Common myeloid progenitor, CD34-positive (primary cell): ENCODE measurements around the gene NPBWR2.
A peak's percentile ranks its signal among the peaks of the same experiment; 100 is the strongest.

Source experiments
- CTCF ChIA-PET: fragments of 350-600 bp; sonication (Branson Sonifier 250); formaldehyde crosslinking; loops from one replicate; lab custom pipeline; 2021; ENCODE audit warnings: antibody characterized with exemption; lab: Charles Lee
- POLR2A ChIA-PET: fragments of 350-600 bp; sonication (Branson Sonifier 250); formaldehyde crosslinking; loops from one replicate; lab custom pipeline; 2021; ENCODE audit warnings: antibody characterized with exemption; lab: Charles Lee
- DNase-seq, 3 donors: peaks; one replicate each; pipeline versions ENCODE4 v3.0.0 to v3.0.0-alpha.2; 2013
- H3K27ac ChIP-seq, 2 experiments: 1 replicate in 1 of 2; 2 replicates in 1 of 2; pipeline ENCODE4 v1.7.0; 2013; ENCODE audit warnings: inconsistent platforms in 2 of 2, low read length in 2 of 2, mild to moderate bottlenecking in 2 of 2, low read depth in 1 of 2, moderate library complexity in 1 of 2; ENCODE audit not compliant: severe bottlenecking in 2 of 2, insufficient read depth in 1 of 2, poor library complexity in 1 of 2
- H3K27me3 ChIP-seq, 5 experiments: replicated peaks in 2 of 5; 1 replicate in 3 of 5; 2 replicates in 2 of 5; pipeline versions ENCODE4 v1.6.1 to v1.7.0; 2013; ENCODE audit warnings: low read length in 4 of 5, mild to moderate bottlenecking in 2 of 5, moderate library complexity in 2 of 5, inconsistent platforms in 1 of 5; ENCODE audit not compliant: insufficient read depth in 5 of 5, control insufficient read depth in 4 of 5
- H3K36me3 ChIP-seq, 4 experiments: 1 replicate in 2 of 4; 2 replicates in 2 of 4; pipeline versions ENCODE4 v1.6.1 to v1.7.0; 2013; ENCODE audit warnings: low read length in 3 of 4, control low read depth in 1 of 4, mild to moderate bottlenecking in 1 of 4; ENCODE audit not compliant: control insufficient read depth in 4 of 4, insufficient read depth in 4 of 4
- H3K4me1 ChIP-seq, 4 experiments: 1 replicate in 3 of 4; 2 replicates in 1 of 4; pipeline versions ENCODE4 v1.6.1 to v1.7.1; 2013; ENCODE audit warnings: low read length in 3 of 4, mild to moderate bottlenecking in 3 of 4, control low read depth in 1 of 4, inconsistent platforms in 1 of 4, moderate library complexity in 1 of 4; ENCODE audit not compliant: control insufficient read depth in 4 of 4, insufficient read depth in 4 of 4; ENCODE audit errors: control extremely low read depth in 1 of 4
- H3K4me3 ChIP-seq, 7 experiments: 1 replicate in 4 of 7; 2 replicates in 3 of 7; pipeline versions ENCODE4 v1.5.1 to v1.7.0; 2013; ENCODE audit warnings: mild to moderate bottlenecking in 7 of 7, low read length in 6 of 7, moderate library complexity in 6 of 7, inconsistent platforms in 2 of 7, low read depth in 2 of 7, control low read depth in 1 of 7; ENCODE audit not compliant: insufficient read depth in 4 of 7, control insufficient read depth in 1 of 7; ENCODE audit errors: extremely low read depth in 1 of 7
- H3K9me3 ChIP-seq, 5 experiments: 1 replicate in 4 of 5; 2 replicates in 1 of 5; pipeline versions ENCODE4 v1.6.1 to v1.7.1; 2013; ENCODE audit warnings: low read length in 4 of 5, mild to moderate bottlenecking in 2 of 5, inconsistent platforms in 1 of 5, low read depth in 1 of 5, moderate library complexity in 1 of 5; ENCODE audit not compliant: control insufficient read depth in 4 of 5, insufficient read depth in 2 of 5; ENCODE audit errors: control extremely low read depth in 1 of 5
- WGBS: methylation state at CpG from one replicate; pipeline ENCODE4 v1.1.5; 2013; ENCODE audit not compliant: insufficient coverage; 5-methylcytosine and 5-hydroxymethylcytosine counted together

The NPBWR2 gene

DNA sequence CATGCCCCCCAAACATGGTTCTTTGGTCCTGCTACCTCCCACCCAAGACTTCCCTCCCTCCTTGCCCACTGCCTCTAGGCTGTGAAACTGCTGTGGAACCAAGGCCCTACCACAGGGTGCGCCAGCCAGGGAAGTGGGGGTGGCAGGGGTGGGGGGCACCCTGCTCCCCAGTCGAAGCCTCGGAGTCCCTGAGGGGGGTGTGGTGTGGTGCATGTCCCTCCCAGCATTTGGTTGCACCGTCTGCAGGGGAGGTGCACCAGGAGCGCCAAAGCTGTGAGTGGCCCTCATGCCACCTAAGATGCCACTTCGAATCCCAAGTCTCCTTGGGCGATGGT, 29.9 kb downstream of the NPBWR2 start:
- Histone ChIP-seq H3K27me3 (no peaks in the 10 kb centered on the region), H3K36me3 (peaks cover 0 to 38% (median 18%) of the 10 kb centered on the region in 4 experiments), H3K9me3 (no peaks in the 10 kb centered on the region), H3K4me1 (peaks cover 0 to 92% (median 76%) of the 10 kb centered on the region in 4 experiments), H3K27ac (peak overlapping the region; percentile 40 to 81), H3K4me3 (peak overlapping the region; percentile 58 to 92 (median 79))
- CTCF ChIA-PET: interaction anchor here (1.3 to 19.6 kb wide), 7 partner anchors 8 to 41 kb away, joined by 3 to 178 read pairs (median 10); no protein-coding TSS in a partner anchor
- POLR2A ChIA-PET: interaction anchor here (0.8 to 1.5 kb wide), 5 partner anchors 10 to 39 kb away, joined by 3 to 9 read pairs (median 3); no protein-coding TSS in a partner anchor
- 3% methylated on average over 7 of the region's 7 CpGs for WGBS
- DNase-seq: no peak

DNA sequence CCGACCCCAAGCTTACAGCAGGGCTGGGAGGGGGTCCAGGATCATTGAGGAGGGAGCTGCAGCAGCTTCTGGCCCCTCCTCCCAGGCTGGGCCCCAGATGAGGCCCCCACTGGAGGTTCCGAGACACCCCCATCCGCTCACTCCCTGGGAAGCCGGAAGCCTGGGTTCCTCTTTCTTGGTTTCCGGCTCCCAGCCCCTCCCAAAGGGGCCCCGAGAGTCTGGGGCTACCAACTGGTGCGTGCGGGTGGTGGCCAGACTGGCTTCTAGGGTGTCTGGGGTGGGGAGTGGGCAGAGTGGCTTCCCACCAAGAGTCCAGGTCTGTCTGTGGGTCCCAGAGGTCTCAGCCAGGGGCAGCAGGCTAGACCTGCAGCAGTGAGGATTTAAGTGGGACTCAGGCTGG, 30.3 kb downstream of the NPBWR2 start:
- 0% methylated on average over 8 of the region's 8 CpGs for WGBS
- peaks cover 0 to 92% (median 76%) of the 10 kb centered on the region in 4 experiments for H3K4me1 ChIP-seq

DNA sequence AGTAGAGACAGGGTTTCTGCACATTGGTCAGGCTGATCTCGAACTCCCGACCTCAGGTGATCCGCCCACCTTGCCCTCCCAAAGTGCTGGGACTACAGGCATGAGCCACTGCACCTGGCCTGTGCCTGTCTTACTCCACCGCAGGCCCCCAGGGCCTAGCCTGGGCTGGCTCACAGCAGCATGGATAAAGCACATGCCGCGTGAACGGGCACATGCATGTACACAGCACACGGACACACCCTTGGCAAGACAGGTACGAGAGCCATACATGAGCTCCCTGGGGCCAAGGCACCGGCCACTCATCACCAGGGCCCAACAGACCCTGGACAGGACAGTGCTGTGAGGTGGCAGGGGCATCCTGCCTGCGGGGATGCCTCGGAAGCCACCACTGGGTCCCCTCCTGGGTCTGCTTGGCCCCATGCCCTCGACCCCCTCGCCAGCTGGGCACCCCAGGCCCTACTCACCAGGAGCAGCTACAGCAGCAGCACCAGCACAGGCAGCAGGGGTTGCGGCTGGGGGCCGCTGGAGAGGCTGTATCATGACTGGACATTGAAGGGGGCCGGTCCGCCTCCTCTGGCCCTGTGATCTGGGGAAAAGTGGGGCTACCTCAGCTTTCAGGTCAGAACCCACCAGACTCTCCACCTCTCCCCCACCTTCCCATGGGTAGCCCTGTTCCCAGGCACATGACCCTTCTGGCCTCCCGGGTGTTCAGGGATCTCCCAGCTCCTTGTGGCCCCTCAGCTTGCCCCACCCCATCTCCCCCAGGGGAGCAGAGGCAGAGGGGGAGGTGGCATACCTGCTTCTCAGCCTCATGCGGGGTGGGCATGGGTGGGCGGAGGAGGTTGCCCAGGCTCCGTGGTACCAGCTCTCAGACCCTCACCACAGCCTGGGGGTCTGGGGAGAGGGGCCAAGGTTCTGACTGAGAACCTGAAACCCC, 31.0 kb downstream of the NPBWR2 start:
- Histone ChIP-seq H3K27me3 (no peaks in the 10 kb centered on the region), H3K27ac (peak overlapping the region; percentile 40 to 81), H3K4me1 (peaks cover 0 to 92% (median 75%) of the 10 kb centered on the region in 4 experiments), H3K4me3 (peak overlapping the region in 6 of 7 experiments; percentile 72 to 92 (median 81)), H3K36me3 (peaks cover 0 to 50% (median 27%) of the 10 kb centered on the region in 4 experiments), H3K9me3 (no peaks in the 10 kb centered on the region)
- POLR2A ChIA-PET: interaction anchor here (1.2 kb wide), 1 partner anchor 23 kb away, joined by 3 read pairs; no protein-coding TSS in a partner anchor
- no peak for DNase-seq
- CTCF ChIA-PET: interaction anchor here (1.0 to 19.6 kb wide), 7 partner anchors 11 to 42 kb away, joined by 3 to 178 read pairs (median 7); no protein-coding TSS in a partner anchor
- 98% methylated on average over 12 of the region's 22 CpGs for WGBS

More for the DNA sequence above, 30.3 kb downstream of the NPBWR2 start:
- Histone ChIP-seq H3K27me3 (no peaks in the 10 kb centered on the region), H3K27ac (peak overlapping the region; percentile 40 to 81), H3K4me3 (peak overlapping the region in 6 of 7 experiments; percentile 72 to 92 (median 81)), H3K36me3 (peaks cover 0 to 42% (median 22%) of the 10 kb centered on the region in 4 experiments), H3K9me3 (no peaks in the 10 kb centered on the region)
- POLR2A ChIA-PET: interaction anchor here (1.2 to 1.5 kb wide), 2 partner anchors 13 to 23 kb away, joined by 3 to 4 read pairs; no protein-coding TSS in a partner anchor
- CTCF ChIA-PET: interaction anchor here (1.4 to 19.6 kb wide), 7 partner anchors 8 to 41 kb away, joined by 3 to 178 read pairs (median 7); no protein-coding TSS in a partner anchor
- peak; percentile 57 to 72 (median 71) for DNase-seq

DNA sequence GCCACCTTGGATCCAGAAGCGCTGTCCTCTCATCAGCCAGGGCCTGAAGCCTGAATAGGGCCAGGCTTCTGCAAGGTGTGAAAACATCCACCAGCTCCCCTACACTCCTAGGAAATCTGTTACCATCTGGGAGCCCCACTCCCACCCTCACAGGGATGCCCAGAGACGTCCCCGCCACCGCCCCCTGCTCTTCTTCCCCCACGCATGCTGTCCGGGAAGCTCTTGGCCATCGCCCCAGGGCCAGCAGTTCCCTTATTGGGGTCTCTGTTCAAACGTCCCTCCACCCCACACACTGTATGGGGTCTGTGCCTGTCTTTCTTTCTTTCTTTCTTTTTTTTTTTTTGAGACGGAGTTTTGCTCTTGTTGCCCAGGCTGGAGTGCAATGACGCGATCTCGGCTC, 31.8 kb downstream of the NPBWR2 start:
- no peak overlapping the region for H3K4me3 ChIP-seq
- CTCF ChIA-PET: interaction anchor here (1.0 to 19.6 kb wide), 6 partner anchors 10 to 43 kb away, joined by 3 to 178 read pairs (median 6); no protein-coding TSS in a partner anchor
- POLR2A ChIA-PET: no interaction called here
- no peak overlapping the region for H3K27ac ChIP-seq
- 81% methylated on average over 3 of the region's 12 CpGs for WGBS
- no peaks in the 10 kb centered on the region for H3K9me3 ChIP-seq
- H3K4me1 ChIP-seq: peaks cover 0 to 85% (median 68%) of the 10 kb centered on the region in 4 experiments
- no peak for DNase-seq
- no peaks in the 10 kb centered on the region for H3K27me3 ChIP-seq
- H3K36me3 ChIP-seq: peaks cover 0 to 53% (median 28%) of the 10 kb centered on the region in 4 experiments

DNA sequence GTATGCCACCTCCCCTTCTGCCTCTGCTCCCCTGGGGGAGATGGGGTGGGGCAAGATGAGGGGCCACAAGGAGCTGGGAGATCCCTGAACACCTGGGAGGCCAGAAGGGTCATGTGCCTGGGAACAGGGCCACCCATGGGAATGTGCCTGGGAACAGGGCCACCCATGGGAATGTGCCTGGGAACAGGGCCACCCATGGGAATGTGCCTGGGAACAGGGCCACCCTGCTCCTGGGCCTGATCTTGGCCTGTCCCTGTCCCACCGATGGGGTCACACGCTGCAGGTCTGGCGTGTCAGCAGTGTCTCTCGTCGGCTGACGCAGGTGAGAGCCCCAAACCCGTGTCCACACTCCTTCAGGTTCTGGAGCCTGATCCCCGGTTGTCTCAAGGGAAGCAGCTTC, 32.4 kb downstream of the NPBWR2 start:
- WGBS: 97% methylated on average over 8 of the region's 8 CpGs
- no peak overlapping the region for H3K4me3 ChIP-seq
- DNase-seq: no peak
- H3K27ac ChIP-seq: no peak overlapping the region
- no peaks in the 10 kb centered on the region for H3K9me3 ChIP-seq
- POLR2A ChIA-PET: no interaction called here
- no peaks in the 10 kb centered on the region for H3K27me3 ChIP-seq
- CTCF ChIA-PET: interaction anchor here (2.5 to 19.6 kb wide), 2 partner anchors 9 to 43 kb away, joined by 10 to 178 read pairs; no protein-coding TSS in a partner anchor
- H3K4me1 ChIP-seq: peaks cover 0 to 80% (median 63%) of the 10 kb centered on the region in 4 experiments
- H3K36me3 ChIP-seq: peaks cover 0 to 53% (median 28%) of the 10 kb centered on the region in 4 experiments

DNA sequence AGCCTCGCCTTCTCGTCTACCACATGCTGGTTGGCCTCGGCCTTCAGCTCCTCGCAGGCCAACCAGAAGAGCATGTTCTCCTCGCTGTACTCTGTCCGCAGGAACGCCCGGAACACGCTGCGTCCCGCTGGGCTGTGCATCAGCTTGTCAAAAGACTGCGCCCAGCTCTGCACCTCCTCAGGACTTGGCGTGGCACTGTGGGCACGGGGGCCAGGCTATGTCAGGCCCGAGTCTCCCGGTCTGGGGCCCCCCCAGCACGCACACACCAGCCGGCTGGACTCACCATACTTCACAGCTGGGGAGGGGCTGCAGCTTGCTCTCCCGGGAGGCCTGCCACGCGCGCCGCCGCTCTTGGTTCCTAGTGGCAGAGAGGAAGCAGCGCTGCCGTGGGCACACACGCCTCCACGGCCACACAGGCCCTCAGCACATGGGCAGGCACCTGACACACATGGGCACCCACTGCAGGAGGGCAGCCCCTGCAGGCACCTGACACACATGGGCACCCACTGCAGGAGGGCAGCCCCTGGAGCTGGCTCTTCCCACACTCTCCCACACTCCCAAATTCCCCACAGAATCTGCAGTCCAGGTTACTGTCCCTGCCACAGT, 33.1 kb downstream of the NPBWR2 start:
- WGBS: 95% methylated on average over 25 of the region's 28 CpGs
- ChIA-PET CTCF (interaction anchor here (2.5 to 19.6 kb wide), 3 partner anchors 9 to 44 kb away, joined by 7 to 178 read pairs (median 10); no protein-coding TSS in a partner anchor), POLR2A (no interaction called here)
- Histone ChIP-seq H3K36me3 (peaks cover 0 to 53% (median 28%) of the 10 kb centered on the region in 4 experiments), H3K9me3 (no peaks in the 10 kb centered on the region), H3K4me1 (peaks cover 0 to 86% (median 69%) of the 10 kb centered on the region in 4 experiments), H3K27ac (no peak overlapping the region), H3K27me3 (no peaks in the 10 kb centered on the region), H3K4me3 (no peak overlapping the region)
- no peak for DNase-seq
